ENCODE data around the gene MCF2L2.

The MCF2L2 gene

DNA sequence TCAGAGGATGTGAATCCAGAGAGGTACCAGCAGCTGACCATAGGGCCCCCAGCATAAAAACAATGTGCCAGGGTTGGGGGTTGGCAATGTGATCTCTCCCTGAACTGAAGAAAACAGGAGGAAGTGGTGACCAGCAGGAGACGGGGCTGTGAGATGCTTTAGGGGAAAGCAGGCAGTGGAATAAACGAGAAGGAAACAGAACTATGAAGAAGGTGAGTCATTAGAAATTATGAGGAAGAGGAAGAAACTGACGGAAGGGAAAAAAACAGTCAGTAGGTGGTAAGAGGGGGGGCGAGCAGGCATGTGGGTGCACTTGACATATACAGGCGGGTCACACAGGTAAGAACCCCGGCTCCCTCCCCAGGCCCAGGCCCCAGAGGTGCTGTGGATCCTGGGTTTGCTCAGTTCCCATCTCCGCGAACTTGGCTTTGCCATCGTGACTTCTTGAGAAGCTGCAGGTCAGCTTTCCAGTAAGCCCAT, 217.5 kb downstream of the MCF2L2 start:
- no peak for TF ChIP-seq CTCF (IDR thresholded peaks at IDR 0.05; ENCODE audit: low read depth, low read length, missing control alignments)
- no peak for DNase-seq (ENCODE audit: low read depth)
- H3K4me3 ChIP-seq (ENCODE audit: low read depth, low read length) = no peak overlapping the region

DNA sequence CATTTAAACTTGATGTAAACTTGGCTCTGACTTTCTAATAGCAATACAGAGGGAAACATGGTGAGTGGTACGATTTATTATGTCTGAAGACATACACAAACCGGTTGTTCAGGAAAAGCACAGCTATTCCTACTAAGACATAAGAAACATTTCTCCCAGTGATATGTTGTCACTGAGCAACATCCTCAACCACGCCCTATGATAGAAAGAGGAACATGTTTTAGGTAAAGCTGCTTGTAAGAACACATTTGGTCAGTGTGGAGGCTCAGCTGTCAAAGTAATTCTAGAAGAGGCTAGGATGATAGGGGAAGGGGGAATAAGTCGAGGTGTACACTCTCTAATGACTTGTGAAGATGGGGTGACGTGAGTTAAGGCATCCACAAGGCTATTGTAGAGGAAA, 218.1 kb downstream of the MCF2L2 start:
- TF ChIP-seq CTCF (IDR thresholded peaks at IDR 0.05; ENCODE audit: low read depth, low read length, missing control alignments) = no peak
- no peak overlapping the region for H3K4me3 ChIP-seq (ENCODE audit: low read depth, low read length)
- DNase-seq (ENCODE audit: low read depth) = no peak

GRCh38 chr3:183208800-183209199, 219.6 kb downstream of the MCF2L2 start:
- TF ChIP-seq CTCF (IDR thresholded peaks at IDR 0.05; ENCODE audit: low read depth, low read length, missing control alignments) = no peak
- DNase-seq (ENCODE audit: low read depth) = no peak
- no peak overlapping the region for H3K4me3 ChIP-seq (ENCODE audit: low read depth, low read length)

DNA sequence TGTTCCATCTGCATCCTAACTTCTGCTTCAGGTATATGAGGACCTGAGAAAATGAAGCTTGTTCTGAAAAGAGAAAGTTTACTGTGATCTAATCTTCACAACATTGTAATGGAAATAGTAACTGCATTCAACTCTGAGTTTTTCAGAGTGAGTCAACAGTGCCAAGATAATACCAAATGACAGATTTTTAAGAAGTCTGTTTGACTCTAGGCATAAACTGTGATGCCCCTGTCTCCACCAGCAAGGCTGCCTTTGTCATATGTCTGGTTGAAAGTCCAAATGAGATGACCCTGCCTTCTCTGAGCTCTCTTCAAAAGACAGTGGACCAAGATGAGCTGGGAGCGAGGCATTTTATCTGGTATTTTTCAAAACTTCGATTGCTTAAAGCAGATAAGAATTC, 220.2 kb downstream of the MCF2L2 start:
- DNase-seq (ENCODE audit: low read depth) = no peak
- no peak overlapping the region for H3K4me3 ChIP-seq (ENCODE audit: low read depth, low read length)
- no peak for TF ChIP-seq CTCF (IDR thresholded peaks at IDR 0.05; ENCODE audit: low read depth, low read length, missing control alignments)

GRCh38 chr3:183203670-183204069, 224.7 kb downstream of the MCF2L2 start:
- DNase-seq (ENCODE audit: low read depth) = no peak
- TF ChIP-seq CTCF (IDR thresholded peaks at IDR 0.05; ENCODE audit: low read depth, low read length, missing control alignments) = no peak
- H3K4me3 ChIP-seq (ENCODE audit: low read depth, low read length) = no peak overlapping the region

DNA sequence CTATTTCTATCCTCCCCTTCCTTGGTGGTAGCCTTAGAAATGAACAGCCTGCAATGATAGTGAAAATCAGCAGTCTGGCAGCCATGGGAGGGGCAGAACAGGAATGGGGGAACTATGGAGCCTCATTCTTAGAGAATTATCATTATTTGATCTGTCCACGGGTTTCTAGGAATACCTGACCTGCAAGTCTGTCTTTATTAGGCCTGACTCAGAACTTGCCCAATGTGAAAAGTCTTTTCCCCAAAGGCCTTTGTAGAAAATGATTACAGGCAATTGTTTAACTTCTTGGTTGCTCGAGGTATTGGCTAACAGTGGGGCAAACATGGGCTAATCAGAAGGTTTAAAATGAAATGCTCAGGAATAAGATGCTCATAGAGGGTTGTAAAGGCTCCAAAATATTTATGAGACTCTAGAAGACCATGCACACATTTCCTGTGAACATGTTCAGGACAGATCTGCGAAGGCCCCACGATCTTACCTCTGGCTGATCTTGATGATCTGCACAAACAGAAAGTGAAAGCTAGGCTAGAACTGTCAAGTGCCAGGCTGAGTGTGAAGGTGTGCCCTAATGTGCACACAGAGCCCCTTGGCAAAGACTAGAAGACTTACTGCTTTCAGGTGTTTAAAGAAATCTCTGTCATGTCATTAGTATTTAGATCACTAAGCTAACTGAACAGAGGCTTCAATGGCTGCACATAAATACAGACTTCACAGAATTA, 226.3 kb downstream of the MCF2L2 start:
- TF ChIP-seq CTCF (IDR thresholded peaks at IDR 0.05; ENCODE audit: low read depth, low read length, missing control alignments) = no peak
- no peak overlapping the region for H3K4me3 ChIP-seq (ENCODE audit: low read depth, low read length)
- no peak for DNase-seq (ENCODE audit: low read depth)

GRCh38 chr3:183198939-183199338, 229.5 kb downstream of the MCF2L2 start:
- no peak overlapping the region for H3K4me3 ChIP-seq (ENCODE audit: low read depth, low read length)
- DNase-seq (ENCODE audit: low read depth) = no peak
- TF ChIP-seq CTCF (IDR thresholded peaks at IDR 0.05; ENCODE audit: low read depth, low read length, missing control alignments) = no peak
